Activated CD8-positive, alpha-beta memory T cell treated with anti-CD3 and anti-CD28 coated beads, Interleukin-2, amount 50 U/mL, for 24 hours (primary cell): ENCODE measurements around the gene MAVS.
"Not testable (repeated sequence)": the region's sequence is repeated elsewhere in the genome, so short reads cannot be mapped to it uniquely, and the experiment has no call there.

ENCODE experiments used
- DNase-seq: peaks from one replicate; pipeline ENCODE4 v3.0.0-alpha.2; 2020; ENCODE audit errors: extremely low read depth

Gene MAVS

GRCh38 chr20:3854462-3854871 lies 7.8 kb downstream of the MAVS start:
- no peak for DNase-seq

GRCh38 chr20:3857405-3857804 lies 10.8 kb downstream of the MAVS start:
- no peak for DNase-seq

- no peak for DNase-seq
Measured at GRCh38 chr20:3858689-3859088, 12.1 kb downstream of the MAVS start.

GRCh38 chr20:3861191-3861590 lies 14.6 kb downstream of the MAVS start:
- DNase-seq, result no peak

GRCh38 chr20:3862333-3862732 lies 15.7 kb downstream of the MAVS start:
- no peak for DNase-seq

GRCh38 chr20:3863317-3863716 lies 16.7 kb downstream of the MAVS start:
- DNase-seq, result no peak

- no peak for DNase-seq
Measured at GRCh38 chr20:3864518-3864917, 17.9 kb downstream of the MAVS start.

- DNase-seq, result no peak
Measured at GRCh38 chr20:3865152-3865886, 18.7 kb downstream of the MAVS start.

- DNase-seq, result no peak
Measured at GRCh38 chr20:3865887-3866407, 19.3 kb downstream of the MAVS start.

GRCh38 chr20:3866464-3866863 lies 19.8 kb downstream of the MAVS start:
- DNase-seq, result no peak

- DNase-seq, result no peak
Measured at GRCh38 chr20:3867802-3868201, 21.2 kb downstream of the MAVS start.

- no peak for DNase-seq
Measured at GRCh38 chr20:3869839-3870634, 23.4 kb downstream of the MAVS start.

GRCh38 chr20:3871550-3872265 lies 25.1 kb downstream of the MAVS start:
- no peak for DNase-seq

GRCh38 chr20:3873507-3873906 lies 26.9 kb downstream of the MAVS start:
- DNase-seq, result no peak

GRCh38 chr20:3874194-3874844 lies 27.7 kb downstream of the MAVS start:
- DNase-seq, result no peak

GRCh38 chr20:3875378-3875974 lies 28.8 kb downstream of the MAVS start:
- DNase-seq, result no peak

- no peak for DNase-seq
Measured at GRCh38 chr20:3876000-3876399, 29.4 kb downstream of the MAVS start.

- no peak for DNase-seq
Measured at GRCh38 chr20:3876676-3877075, 30.0 kb downstream of the MAVS start.

- DNase-seq, result not testable (repeated sequence)
Measured at GRCh38 chr20:3878921-3879274, 32.3 kb downstream of the MAVS start.

GRCh38 chr20:3885715-3886114 lies 39.1 kb downstream of the MAVS start:
- no peak for DNase-seq

- DNase-seq, result no peak
Measured at GRCh38 chr20:3887876-3888620, 41.4 kb downstream of the MAVS start.
